ENCODE results near the gene SPTLC2. TPM values are rescaled to one million over a fixed set of nuclear protein-coding genes. Genes with fewer than 3 reads are reported as not detected.

The SPTLC2 gene
- total RNA-seq, 1 donor from 2014 or later, result 46.1 TPM

GRCh38 chr14:77458249-77458950, 158.0 kb downstream of the SPTLC2 start:
- intact Hi-C loops (cut with DNase I), result no loop called here
- ATAC-seq (peak; percentile 29 to 38), DNase-seq (peak; percentile 50)
- no peaks in the 10 kb centered on the region for H3K9me3 ChIP-seq
- peak overlapping the region; percentile 92 for H3K4me3 ChIP-seq
- no peaks in the 10 kb centered on the region for H3K27me3 ChIP-seq (ENCODE audit: low read depth)
- peaks cover 27% of the 10 kb centered on the region for H3K4me1 ChIP-seq
- peaks cover 46% of the 10 kb centered on the region for H3K36me3 ChIP-seq
- H3K27ac ChIP-seq, result peak overlapping the region; percentile 91
- TF ChIP-seq CTCF (IDR thresholded peaks at IDR 0.05), result no peak

DNA sequence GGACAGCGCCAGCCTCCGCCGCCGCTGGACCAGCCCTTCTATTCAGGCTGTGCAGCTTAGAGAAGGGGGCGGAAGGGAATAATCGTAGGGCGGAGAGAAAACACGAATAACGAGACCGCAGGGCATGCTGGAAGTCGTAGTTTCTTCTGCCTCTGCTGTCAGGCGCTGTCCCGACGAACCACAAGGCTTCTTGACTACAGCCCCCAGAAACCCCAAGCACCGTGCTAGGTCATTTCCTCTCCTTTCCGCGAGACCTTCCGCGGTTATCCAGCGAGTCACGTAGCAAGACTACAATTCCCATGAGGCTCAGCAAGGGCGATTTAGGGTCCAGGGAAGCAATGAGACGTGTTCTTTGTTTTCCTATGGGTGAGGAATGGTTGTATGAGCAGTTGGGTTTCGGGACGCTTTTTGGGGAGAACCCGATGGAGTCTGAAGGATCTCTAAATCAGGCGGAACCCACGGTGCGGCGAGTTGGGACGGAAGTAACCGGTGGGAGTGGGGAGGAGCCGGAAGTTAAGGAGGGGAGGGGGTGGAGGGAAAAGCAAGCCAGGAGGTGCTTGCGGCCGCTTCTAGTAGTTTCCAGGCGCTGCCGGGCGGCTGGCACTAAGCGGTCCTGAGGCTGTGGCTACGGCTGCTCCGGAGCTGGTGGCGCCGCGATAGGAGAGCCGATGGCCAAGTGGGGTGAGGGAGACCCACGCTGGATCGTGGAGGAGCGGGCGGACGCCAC, 158.8 kb downstream of the SPTLC2 start, which contains the start of the genes AHSA1 and VIPAS39:
AHSA1 (plus strand) TSS at position 572 of the 727 bp plus-strand sequence; CDS start at position 669, 97 bp downstream.
VIPAS39 (minus strand) TSS at position 80 of the 727 bp plus-strand sequence. CDS start 3,499 bp downstream, outside the sequence.
- H3K4me3 ChIP-seq, result peak within 1 kb of the TSS; percentile 92
- ATAC-seq (peak; percentile 99), DNase-seq (peak; percentile 96)
- TF ChIP-seq CTCF (IDR thresholded peaks at IDR 0.05), result no peak
- peaks cover 27% of the 10 kb centered on the region for H3K4me1 ChIP-seq
- intact Hi-C loops (cut with DNase I), result no loop called here
- no peaks in the 10 kb centered on the region for H3K9me3 ChIP-seq
- H3K27me3 ChIP-seq (ENCODE audit: low read depth), result no peaks in the 10 kb centered on the region
- peak within 1 kb of the TSS; percentile 91 for H3K27ac ChIP-seq
- H3K36me3 ChIP-seq, result peaks cover 46% of the 10 kb centered on the region

DNA sequence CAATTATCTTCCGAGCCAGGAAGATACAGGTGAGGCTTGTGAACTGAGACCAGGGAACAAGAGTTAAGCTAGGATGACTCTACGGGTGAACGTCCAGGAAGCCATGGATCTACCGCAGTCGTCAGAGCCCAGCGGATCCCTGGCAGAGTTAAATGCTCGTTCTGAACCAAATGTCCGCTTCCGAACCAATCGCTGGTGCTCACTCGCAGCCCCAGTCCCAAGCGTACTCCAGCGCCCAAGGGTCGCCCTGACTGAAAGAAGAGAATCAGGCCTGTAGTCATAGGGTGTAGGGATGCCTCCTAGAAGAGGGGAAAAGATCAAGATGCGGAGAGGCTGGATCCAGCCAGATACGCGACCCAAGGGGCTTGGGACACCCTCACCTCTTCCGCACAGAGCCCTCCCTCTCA, 159.3 kb downstream of the SPTLC2 start:
- no peaks in the 10 kb centered on the region for H3K27me3 ChIP-seq (ENCODE audit: low read depth)
- H3K9me3 ChIP-seq, result no peaks in the 10 kb centered on the region
- peak overlapping the region; percentile 92 for H3K4me3 ChIP-seq
- no peak for ATAC-seq
- DNase-seq, result no peak
- H3K36me3 ChIP-seq, result peaks cover 43% of the 10 kb centered on the region
- intact Hi-C loops (cut with DNase I), result no loop called here
- H3K27ac ChIP-seq, result peak overlapping the region; percentile 91
- peaks cover 27% of the 10 kb centered on the region for H3K4me1 ChIP-seq
- no peak for TF ChIP-seq CTCF (IDR thresholded peaks at IDR 0.05)

Other genes with a start within 250 kb of the SPTLC2 start
- gene TMED8, start 239.5 kb downstream of the SPTLC2 start, total RNA-seq, result 12.1 TPM
- gene SAMD15, start 239.3 kb downstream of the SPTLC2 start, total RNA-seq, result 2.8 TPM
- gene NOXRED1, start 193.1 kb downstream of the SPTLC2 start, total RNA-seq, result 0.77 TPM
- gene VIPAS39, start 159.0 kb downstream of the SPTLC2 start, total RNA-seq, result 18.4 TPM
- gene AHSA1, start 158.5 kb downstream of the SPTLC2 start, total RNA-seq, result 122 TPM
- gene ISM2, start 117.8 kb downstream of the SPTLC2 start, total RNA-seq, result not detected
- gene ALKBH1, start 91.4 kb upstream of the SPTLC2 start, total RNA-seq, result 12.5 TPM
- 58.0 TPM for gene SLIRP, start 91.5 kb upstream of the SPTLC2 start, total RNA-seq
- gene SNW1, start 144.5 kb upstream of the SPTLC2 start, total RNA-seq, result 61.7 TPM
- gene ADCK1, start 183.5 kb upstream of the SPTLC2 start, total RNA-seq, result 7.4 TPM

Measured in lower lobe of right lung (tissue), 2 donors.